GM12878 (cell line): ENCODE measurements around the gene FAM200A.
"Not testable (repeated sequence)": the region's sequence is repeated elsewhere in the genome, so short reads cannot be mapped to it uniquely, and the experiment has no call there.

ENCODE experiments used
- CTCF ChIP-seq, 3 experiments: IDR thresholded peaks in 2 of 3; conservative IDR thresholded peaks in 1 of 3; 2 replicates each; pipeline ENCODE4 v1.5.1; 2011; ENCODE audit warnings: low read depth in 3 of 3, low read length in 3 of 3, mild to moderate bottlenecking in 3 of 3, control low read depth in 2 of 3, moderate library complexity in 2 of 3, inconsistent platforms in 1 of 3, mixed read lengths in 1 of 3; ENCODE audit not compliant: control insufficient read depth in 2 of 3, insufficient read depth in 1 of 3; ENCODE audit errors: extremely low read depth in 1 of 3
- SP1 ChIP-seq: IDR thresholded peaks from one replicate; pipeline ENCODE4 v1.6.1; 2011; ENCODE audit warnings: low read depth, low read length
- ZNF384 ChIP-seq: IDR thresholded peaks from 2 replicates; pipeline ENCODE4 v1.6.1; 2012; ENCODE audit warnings: low read depth, mild to moderate bottlenecking, low read length, improper control_type of control experiment, borderline replicate concordance

- TF ChIP-seq CTCF (IDR thresholded peaks at IDR 0.05 in 2 of 3, conservative IDR thresholded peaks at IDR 0.05 in 1 of 3; ENCODE audit: control insufficient read depth in 2 of 3, extremely low read depth in 1 of 3, insufficient read depth in 1 of 3, low read depth in 3 of 3, low read length in 3 of 3); SP1; ZNF384: not testable (repeated sequence)
Measured at GRCh38 chr7:99580778-99581332, 28.9 kb upstream of the FAM200A start.
